GM18868 (cell line): ENCODE results near the gene MBD1.
A peak's percentile ranks its signal among the peaks of the same experiment; 100 is the strongest.
"Not testable (repeated sequence)": the region's sequence is repeated elsewhere in the genome, so short reads cannot be mapped to it uniquely, and the experiment has no call there.

Experiments
- ATAC-seq: cut with Tn5 transposase; IDR thresholded peaks from one replicate; pipeline ENCODE4 v1.9.1; 2021; ENCODE audit warnings: mild to moderate bottlenecking, moderate library complexity; ENCODE audit not compliant: unreplicated experiment

MBD1 gene

DNA sequence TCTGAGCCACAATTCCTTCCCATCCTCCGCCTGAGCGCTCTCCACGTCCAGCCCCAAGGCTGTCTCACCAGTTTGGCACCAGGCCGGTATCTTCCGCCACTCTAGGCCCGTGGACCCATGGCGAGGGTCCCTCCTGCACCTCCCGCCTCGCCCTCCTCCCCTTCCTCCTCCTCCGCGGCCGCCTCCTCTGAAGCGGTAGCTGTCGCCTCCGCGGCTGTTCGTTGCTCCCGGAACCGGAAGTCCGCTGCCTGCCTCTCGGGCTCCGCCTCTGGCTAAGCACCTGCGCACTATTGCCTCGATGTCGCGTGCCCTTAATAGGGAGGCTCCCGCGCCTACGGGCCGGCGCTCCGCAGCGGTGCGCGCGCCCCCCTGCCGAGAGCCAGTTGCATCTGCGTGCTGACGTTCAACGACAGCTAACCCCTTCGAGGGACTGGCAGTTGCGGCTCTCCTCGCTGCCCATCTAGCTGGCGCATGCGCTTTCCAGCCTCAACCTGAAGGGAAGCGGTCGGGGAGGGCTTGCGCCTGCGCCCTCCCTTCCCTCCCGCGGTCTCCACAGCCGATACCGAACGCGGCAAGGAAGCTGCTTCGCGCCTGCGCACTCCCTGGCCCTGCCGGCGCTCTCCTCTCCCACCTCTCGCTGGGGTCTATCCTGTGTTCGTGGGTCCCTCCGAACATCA is at the start of gene MBD1:
TSS of gene MBD1 (minus strand) at position 229 of the 677 bp plus-strand sequence. CDS start 1,531 bp downstream, outside the sequence.
- ATAC-seq, result peak; percentile 93

- ATAC-seq, result no peak
These were observed 48.9 kb upstream of the MBD1 start for GRCh38 chr18:50330176-50330575.

DNA sequence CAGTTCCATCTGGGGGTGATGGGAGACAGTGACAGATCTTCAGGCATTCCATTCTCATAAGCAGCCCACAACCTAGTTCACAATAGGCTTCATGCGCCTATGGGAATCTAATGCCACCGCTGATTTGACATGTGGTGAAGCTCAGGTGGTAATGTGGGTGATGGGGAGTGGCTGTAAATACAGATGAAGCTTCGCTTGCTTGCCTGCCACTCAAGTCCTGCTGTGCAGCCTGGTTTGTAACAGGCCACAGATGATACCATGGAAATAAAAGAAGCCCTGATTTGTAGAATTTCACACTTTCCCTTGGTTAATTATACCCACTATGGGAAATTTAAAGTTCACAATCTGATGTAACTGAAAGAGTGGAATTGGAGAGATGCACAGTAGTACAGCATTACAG is 46.7 kb upstream of the MBD1 start:
- no peak for ATAC-seq

DNA sequence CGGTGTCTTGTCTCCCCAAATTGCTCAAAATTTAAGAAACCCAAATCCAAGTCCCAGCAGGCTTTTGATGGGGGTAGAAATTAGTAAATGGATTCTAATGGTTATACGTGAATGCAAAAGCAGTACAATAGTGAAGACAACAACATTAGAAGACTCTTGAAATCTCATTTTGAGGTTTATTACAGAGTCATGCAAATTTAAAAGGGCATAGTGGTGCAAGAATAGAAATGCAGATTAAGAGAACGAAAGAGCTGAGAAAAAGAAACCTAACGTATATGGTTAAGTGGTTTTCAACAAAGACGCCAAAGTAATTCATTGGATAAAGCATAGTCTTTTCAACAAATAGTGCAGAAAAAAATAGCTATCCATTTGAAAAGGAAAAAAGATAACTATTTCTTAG is 39.4 kb upstream of the MBD1 start:
- ATAC-seq, result no peak

DNA sequence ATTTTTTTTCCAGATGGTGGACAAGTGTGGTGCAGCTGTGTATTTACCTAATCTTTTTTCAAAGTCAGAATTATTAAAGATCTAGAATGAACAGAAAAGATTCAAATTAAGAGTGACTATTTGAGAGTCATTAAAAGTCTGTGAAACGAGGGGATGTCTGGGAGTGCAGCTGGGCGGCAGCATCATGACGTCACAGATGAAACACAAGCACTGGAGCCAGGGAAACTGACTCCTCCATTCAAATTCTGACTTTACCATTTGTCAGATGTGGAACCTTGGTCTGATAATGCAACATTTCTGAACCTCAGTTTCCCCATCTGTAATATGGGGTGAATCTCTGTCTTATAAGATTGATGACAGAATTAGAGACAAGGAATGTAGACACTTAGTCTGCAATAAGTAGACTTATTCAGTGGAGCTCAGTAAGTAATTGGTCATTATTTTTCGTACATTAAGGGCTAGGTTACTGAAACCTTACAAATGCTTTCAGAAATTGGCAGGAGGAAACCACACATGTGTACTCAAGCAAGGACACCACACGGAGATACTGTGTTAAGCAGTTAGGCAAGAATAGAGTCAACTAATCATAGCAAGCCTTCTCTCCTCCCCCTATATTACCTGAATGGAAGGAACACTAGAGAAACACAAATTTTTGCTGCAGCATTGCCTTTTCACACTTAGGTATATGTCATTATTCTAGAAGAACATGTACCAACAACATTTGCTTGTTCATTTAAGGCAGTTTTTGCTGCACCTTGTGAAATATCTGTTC is 34.0 kb upstream of the MBD1 start:
- peak; percentile 77 for ATAC-seq

GRCh38 chr18:50313873-50314460 is 32.6 kb upstream of the MBD1 start:
- no peak for ATAC-seq

- ATAC-seq, result peak; percentile 30
These were observed 31.8 kb upstream of the MBD1 start for GRCh38 chr18:50313031-50313607.

- ATAC-seq, result peak; percentile 72
These were observed 31.1 kb upstream of the MBD1 start for GRCh38 chr18:50312296-50313030.

GRCh38 chr18:50311650-50312049 is 30.3 kb upstream of the MBD1 start:
- ATAC-seq, result no peak

DNA sequence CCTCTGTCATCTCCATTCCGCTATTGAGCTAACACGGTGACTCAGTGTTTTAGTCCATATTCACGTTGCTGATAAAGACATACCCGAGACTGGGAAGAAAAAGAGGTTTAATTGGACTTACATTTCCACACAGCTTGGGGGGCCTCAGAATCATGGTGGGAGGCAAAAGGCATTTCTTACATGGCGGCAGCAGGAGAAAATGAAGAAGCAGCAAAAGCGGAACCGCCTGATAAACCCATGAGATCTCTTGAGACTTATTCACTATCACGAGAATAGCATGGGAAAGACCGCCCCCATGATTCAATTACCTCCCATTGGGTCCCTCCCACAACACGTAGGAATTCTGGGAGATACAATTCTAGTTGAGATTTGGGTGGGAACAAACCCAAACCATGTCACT is 28.8 kb upstream of the MBD1 start:
- ATAC-seq, result no peak

DNA sequence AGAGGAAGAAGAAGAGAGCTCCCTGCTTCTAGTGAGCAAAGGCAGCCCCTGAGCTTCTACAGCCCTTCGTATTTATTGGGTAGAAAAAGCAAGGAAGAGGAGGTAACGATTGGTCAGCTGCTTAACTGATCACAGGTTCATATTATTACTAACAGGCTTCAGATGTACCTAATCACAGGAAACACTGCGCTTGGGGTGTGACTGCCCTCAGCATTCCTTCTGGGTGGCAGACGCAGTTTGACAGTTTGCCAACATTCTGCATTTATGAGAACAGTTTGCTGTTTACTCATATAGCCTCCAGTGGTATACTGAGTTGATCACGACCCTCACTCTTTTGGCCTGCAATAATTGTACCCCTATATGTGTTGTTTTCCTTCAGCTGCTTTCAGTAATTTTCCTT is 27.5 kb upstream of the MBD1 start:
- not testable (repeated sequence) for ATAC-seq

DNA sequence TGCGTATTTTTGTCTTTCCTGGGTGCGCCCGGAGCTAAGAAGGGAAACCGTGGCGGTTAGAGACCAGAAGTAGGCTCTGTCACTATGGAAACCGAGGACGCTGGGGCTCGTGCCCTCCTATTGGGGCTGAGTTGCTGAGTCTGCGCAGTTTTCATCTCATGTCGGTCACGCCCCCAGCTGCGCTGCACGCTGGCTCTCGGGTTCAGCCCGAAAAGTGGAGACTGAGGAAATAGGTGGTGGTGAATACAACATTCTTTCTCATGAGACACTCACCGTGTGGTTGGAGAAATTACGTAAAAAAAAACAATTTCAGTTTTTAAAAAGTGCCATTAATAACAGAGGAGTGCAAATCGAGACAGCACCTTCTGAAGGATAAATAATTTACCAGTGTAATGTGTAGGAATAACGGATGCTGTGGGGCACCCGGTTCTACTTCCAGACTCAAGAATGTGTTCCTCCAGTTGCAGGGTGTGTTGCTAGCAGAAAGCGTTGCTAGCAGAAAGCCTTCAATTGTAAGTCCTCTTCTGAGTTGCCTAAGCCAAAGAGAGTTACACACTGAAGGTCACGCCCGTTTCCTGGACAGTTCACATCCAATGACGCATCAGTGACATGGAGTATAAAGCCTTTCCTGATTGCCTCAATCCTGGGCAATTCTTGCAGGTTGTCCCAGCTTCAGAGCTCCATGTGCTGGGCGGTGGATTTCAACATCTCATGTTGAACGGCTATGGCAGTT is 26.6 kb upstream of the MBD1 start:
- ATAC-seq, result peak; percentile 92

- no peak for ATAC-seq
These were observed 26.0 kb upstream of the MBD1 start for GRCh38 chr18:50307400-50307737.

GRCh38 chr18:50306944-50307343 is 25.6 kb upstream of the MBD1 start:
- ATAC-seq, result no peak

DNA sequence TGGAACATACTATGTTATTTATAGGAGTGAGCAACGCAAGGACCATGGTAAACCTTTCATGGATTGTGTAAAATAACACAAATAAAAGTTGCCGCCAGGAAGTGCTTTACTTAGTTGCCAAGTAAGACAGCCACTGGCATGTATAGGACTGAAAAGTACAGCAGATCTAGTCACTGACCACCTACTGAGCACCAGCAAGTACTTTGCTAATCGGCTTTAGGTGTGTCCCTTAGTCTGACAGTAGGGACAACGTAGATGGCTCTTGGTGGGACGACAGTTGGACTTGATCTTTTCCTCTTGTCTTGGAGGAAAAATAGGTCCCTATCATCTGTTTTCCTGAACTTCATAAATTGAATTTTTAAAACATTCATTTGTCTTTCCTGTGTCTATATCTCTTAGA is 19.8 kb upstream of the MBD1 start:
- ATAC-seq, result no peak

DNA sequence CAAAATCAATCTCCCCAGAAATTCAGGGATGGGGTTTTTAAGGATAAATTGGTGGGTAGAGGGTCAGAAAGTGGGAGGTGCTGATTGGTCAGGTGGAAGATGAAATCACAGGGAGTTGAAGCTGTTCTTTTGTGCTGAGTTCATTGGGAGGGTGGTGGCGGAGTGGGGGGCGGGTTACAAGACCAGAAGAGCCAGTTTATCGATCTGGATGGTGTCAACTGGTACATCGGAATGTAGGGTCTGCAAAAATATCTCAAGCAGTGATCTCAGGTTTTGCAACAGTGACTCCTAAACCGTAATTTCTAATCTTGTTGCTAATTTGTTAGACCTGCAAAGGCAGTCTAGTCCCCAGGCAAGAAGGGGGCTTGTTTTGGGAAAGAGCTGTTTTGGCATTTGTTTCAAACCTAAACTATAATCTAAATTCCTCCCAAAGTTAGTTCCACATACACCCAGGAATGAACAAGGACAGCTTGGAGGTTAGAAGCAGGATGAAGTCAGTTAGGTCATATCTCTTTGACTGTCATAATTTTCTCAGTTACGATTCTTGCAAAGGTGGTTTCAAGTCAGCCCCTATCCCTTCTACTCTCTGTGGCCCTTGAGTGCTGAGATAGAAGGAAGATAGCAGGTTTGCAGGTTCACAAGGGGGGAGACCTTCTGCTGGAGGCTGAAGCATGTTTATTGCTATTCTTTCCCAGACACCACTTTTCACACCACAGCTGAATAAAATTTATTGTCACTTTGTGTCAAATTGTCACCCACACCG is 18.5 kb upstream of the MBD1 start:
- no peak for ATAC-seq

DNA sequence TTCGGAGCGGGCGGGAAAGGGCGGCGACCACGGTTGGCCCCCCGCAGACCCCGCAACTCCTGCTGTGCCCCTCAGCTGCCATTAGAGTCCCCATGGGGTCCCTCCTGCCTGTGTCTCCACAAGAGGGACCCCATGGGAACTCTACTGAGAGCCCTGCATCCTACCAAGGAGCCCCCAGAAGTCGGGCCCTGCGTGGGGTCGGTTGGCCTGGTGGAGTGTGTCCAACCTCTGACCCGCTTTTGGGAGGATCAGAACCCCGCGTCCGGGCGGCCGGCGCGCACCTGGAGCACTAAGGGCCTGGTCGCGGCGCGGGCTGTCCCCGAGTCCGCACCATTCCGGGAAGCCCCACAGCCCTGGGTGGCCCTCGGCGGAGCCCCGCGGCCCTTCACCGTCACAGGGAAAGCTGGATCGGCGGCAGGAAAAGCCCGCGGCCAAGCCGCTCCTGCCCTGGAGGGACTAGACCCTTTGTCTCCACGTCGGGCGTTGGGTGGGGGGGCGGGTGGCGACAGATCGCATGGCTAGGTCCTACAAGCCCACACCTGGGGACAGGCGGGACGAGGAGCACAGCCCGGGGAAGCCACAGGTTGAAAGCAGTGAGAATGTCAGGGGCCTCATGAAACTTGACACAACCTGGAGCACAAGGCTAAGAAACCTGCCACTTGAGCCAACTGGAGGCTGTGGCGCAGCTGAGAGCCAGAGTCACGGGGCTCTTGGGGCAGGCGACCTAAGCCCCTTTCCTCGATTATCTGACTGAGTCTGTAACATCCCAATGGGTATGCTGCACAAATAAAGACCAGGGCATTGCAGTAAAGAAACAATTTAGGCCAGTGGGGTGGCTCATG is 17.3 kb upstream of the MBD1 start:
- ATAC-seq, result no peak

- peak; percentile 100 for ATAC-seq
These were observed 16.5 kb upstream of the MBD1 start for GRCh38 chr18:50297621-50298442.
